Trophoblast cell (in vitro differentiated cells and primary cell): ENCODE results near the gene TBC1D22A.

Experiments
- DNase-seq, 2 donors: peaks; one replicate each; pipeline ENCODE4 v3.0.0-alpha.2; 2016
- H2AFZ ChIP-seq: 2 replicates; pipeline ENCODE4 v1.6.1; 2013; ENCODE audit warnings: low read length, moderate library complexity, mild to moderate bottlenecking; ENCODE audit not compliant: insufficient read depth, poor library complexity
- H2AK5ac ChIP-seq: 2 replicates; pipeline ENCODE4 v1.6.1; 2013; ENCODE audit warnings: mild to moderate bottlenecking, low read length
- H2BK120ac ChIP-seq: 2 replicates; pipeline ENCODE4 v1.6.1; 2013; ENCODE audit warnings: low read length, mild to moderate bottlenecking, moderate library complexity; ENCODE audit not compliant: insufficient read depth, poor library complexity
- H2BK12ac ChIP-seq: 2 replicates; pipeline ENCODE4 v1.6.1; 2013; ENCODE audit warnings: mild to moderate bottlenecking, low read length, moderate library complexity
- H2BK5ac ChIP-seq: 2 replicates; pipeline ENCODE4 v1.6.1; 2013; ENCODE audit warnings: low read length, low read depth, moderate library complexity, mild to moderate bottlenecking; ENCODE audit not compliant: poor library complexity
- H3K14ac ChIP-seq: 2 replicates; pipeline ENCODE4 v1.6.1; 2013; ENCODE audit warnings: mild to moderate bottlenecking, low read length
- H3K18ac ChIP-seq: 2 replicates; pipeline ENCODE4 v1.6.1; 2013; ENCODE audit warnings: mild to moderate bottlenecking, low read length
- H3K23ac ChIP-seq: 2 replicates; pipeline ENCODE4 v1.6.1; 2013; ENCODE audit warnings: low read length
- H3K27ac ChIP-seq: 2 replicates; pipeline ENCODE4 v1.5.1; 2013; ENCODE audit warnings: low read depth, mild to moderate bottlenecking, inconsistent platforms, low read length, moderate library complexity
- H3K27me3 ChIP-seq: 2 replicates; pipeline ENCODE4 v1.6.1; 2013; ENCODE audit warnings: inconsistent platforms, mild to moderate bottlenecking, low read length, moderate library complexity; ENCODE audit not compliant: insufficient read depth
- H3K36me3 ChIP-seq, 2 experiments: 1 replicate in 1 of 2; 2 replicates in 1 of 2; pipeline ENCODE4 v1.6.1; 2013; ENCODE audit warnings: low read length in 2 of 2, mild to moderate bottlenecking in 2 of 2, moderate library complexity in 1 of 2; ENCODE audit not compliant: insufficient read depth in 2 of 2, control insufficient read depth in 1 of 2
- H3K4ac ChIP-seq: 2 replicates; pipeline ENCODE4 v1.6.1; 2013; ENCODE audit warnings: low read depth, mild to moderate bottlenecking, low read length, moderate library complexity
- H3K4me1 ChIP-seq, 2 experiments: 1 replicate in 1 of 2; 2 replicates in 1 of 2; pipeline ENCODE4 v1.6.1; 2013; ENCODE audit warnings: low read length in 2 of 2, mild to moderate bottlenecking in 2 of 2, moderate library complexity in 1 of 2; ENCODE audit not compliant: insufficient read depth in 2 of 2, control insufficient read depth in 1 of 2
- H3K4me2 ChIP-seq: 2 replicates; pipeline ENCODE4 v1.6.1; 2013; ENCODE audit warnings: inconsistent platforms, mild to moderate bottlenecking, low read length, moderate library complexity
- H3K4me3 ChIP-seq: 2 replicates; pipeline ENCODE4 v1.5.1; 2013; ENCODE audit warnings: mild to moderate bottlenecking, low read depth, low read length, inconsistent platforms
- H3K79me1 ChIP-seq: one replicate; pipeline ENCODE4 v1.6.1; 2013; ENCODE audit warnings: low read length
- H3K79me2 ChIP-seq: 2 replicates; pipeline ENCODE4 v1.6.1; 2013; ENCODE audit warnings: low read length, mild to moderate bottlenecking; ENCODE audit not compliant: control insufficient read depth, insufficient read depth, poor library complexity
- H3K9ac ChIP-seq: 2 replicates; pipeline ENCODE4 v1.6.1; 2013; ENCODE audit warnings: mild to moderate bottlenecking, low read length
- H3K9me3 ChIP-seq: 2 replicates; pipeline ENCODE4 v1.6.1; 2013; ENCODE audit warnings: low read depth, mild to moderate bottlenecking, control low read depth, inconsistent platforms, low read length; ENCODE audit not compliant: insufficient read depth
- H4K12ac ChIP-seq: 2 replicates; pipeline ENCODE4 v1.6.1; 2013; ENCODE audit warnings: low read depth, mild to moderate bottlenecking, low read length, moderate library complexity
- H4K8ac ChIP-seq: 2 replicates; pipeline ENCODE4 v1.6.1; 2013; ENCODE audit warnings: low read depth, mild to moderate bottlenecking, low read length, moderate library complexity
- H4K91ac ChIP-seq: one replicate; pipeline ENCODE4 v1.6.1; 2013; ENCODE audit warnings: low read depth, mild to moderate bottlenecking, low read length, moderate library complexity
- WGBS: extraction: QIAGEN DNeasy Blood & Tissue Kit; methylation state at CpG from one replicate; pipeline ENCODE4 v1.1.7; 2013; ENCODE audit warnings: missing lambda C conversion rate; ENCODE audit not compliant: insufficient read length, insufficient coverage; ENCODE audit errors: extremely low coverage; 5-methylcytosine and 5-hydroxymethylcytosine counted together

The TBC1D22A gene

GRCh38 chr22:47005506-47006408 lies 243.3 kb downstream of the TBC1D22A start:
- 100% methylated on average over 1 of the region's 8 CpGs for WGBS
- Histone ChIP-seq H3K79me1 (no peaks in the 10 kb centered on the region), H4K8ac (no peak overlapping the region), H3K14ac (no peak overlapping the region), H3K4me1 (no peaks in the 10 kb centered on the region), H2BK5ac (no peak overlapping the region), H4K91ac (no peak overlapping the region), H3K4ac (no peak overlapping the region), H3K9ac (no peak overlapping the region), H3K79me2 (no peaks in the 10 kb centered on the region), H3K23ac (no peak overlapping the region), H3K27ac (no peak overlapping the region), H3K27me3 (no peaks in the 10 kb centered on the region), H3K36me3 (peaks cover 0 to 11% of the 10 kb centered on the region in 2 experiments), H2BK120ac (no peak overlapping the region), H3K4me3 (no peak overlapping the region), H3K18ac (no peak overlapping the region), H3K9me3 (peaks cover 5% of the 10 kb centered on the region), H2AFZ (no peak overlapping the region), H4K12ac (no peak overlapping the region), H2AK5ac (no peak overlapping the region), H3K4me2 (no peak overlapping the region), H2BK12ac (no peak overlapping the region)
- no peak for DNase-seq

GRCh38 chr22:47006433-47006832 lies 244.0 kb downstream of the TBC1D22A start:
- H3K4me2 ChIP-seq, result no peak overlapping the region
- no peak overlapping the region for H3K27ac ChIP-seq
- no peak overlapping the region for H4K12ac ChIP-seq
- H2BK12ac ChIP-seq, result no peak overlapping the region
- no peak overlapping the region for H4K91ac ChIP-seq
- H2BK120ac ChIP-seq, result no peak overlapping the region
- no peak overlapping the region for H2AFZ ChIP-seq
- H3K14ac ChIP-seq, result no peak overlapping the region
- H3K9me3 ChIP-seq, result peaks cover 5% of the 10 kb centered on the region
- no peak overlapping the region for H4K8ac ChIP-seq
- H3K36me3 ChIP-seq, result peaks cover 0 to 11% of the 10 kb centered on the region in 2 experiments
- WGBS, result no CpG with 5 or more reads among the region's 15 CpGs
- no peaks in the 10 kb centered on the region for H3K27me3 ChIP-seq
- H3K79me1 ChIP-seq, result no peaks in the 10 kb centered on the region
- no peak overlapping the region for H3K4ac ChIP-seq
- H3K9ac ChIP-seq, result no peak overlapping the region
- H2BK5ac ChIP-seq, result no peak overlapping the region
- H3K79me2 ChIP-seq, result no peaks in the 10 kb centered on the region
- no peak overlapping the region for H3K4me3 ChIP-seq
- no peak overlapping the region for H3K18ac ChIP-seq
- no peak overlapping the region for H2AK5ac ChIP-seq
- no peaks in the 10 kb centered on the region for H3K4me1 ChIP-seq
- no peak overlapping the region for H3K23ac ChIP-seq
- DNase-seq, result no peak

GRCh38 chr22:47006869-47007268 lies 244.4 kb downstream of the TBC1D22A start:
- no peak overlapping the region for H3K18ac ChIP-seq
- no peak for DNase-seq
- no peak overlapping the region for H3K4me2 ChIP-seq
- H2BK5ac ChIP-seq, result no peak overlapping the region
- no CpG with 5 or more reads among the region's 5 CpGs for WGBS
- H3K4me3 ChIP-seq, result no peak overlapping the region
- H3K79me1 ChIP-seq, result no peaks in the 10 kb centered on the region
- no peak overlapping the region for H2BK120ac ChIP-seq
- no peak overlapping the region for H4K91ac ChIP-seq
- no peak overlapping the region for H2AK5ac ChIP-seq
- H3K27me3 ChIP-seq, result no peaks in the 10 kb centered on the region
- no peak overlapping the region for H3K9ac ChIP-seq
- no peaks in the 10 kb centered on the region for H3K4me1 ChIP-seq
- H3K27ac ChIP-seq, result no peak overlapping the region
- peaks cover 5% of the 10 kb centered on the region for H3K9me3 ChIP-seq
- H3K4ac ChIP-seq, result no peak overlapping the region
- H3K79me2 ChIP-seq, result no peaks in the 10 kb centered on the region
- no peak overlapping the region for H4K8ac ChIP-seq
- peaks cover 0 to 11% of the 10 kb centered on the region in 2 experiments for H3K36me3 ChIP-seq
- H3K23ac ChIP-seq, result no peak overlapping the region
- no peak overlapping the region for H2AFZ ChIP-seq
- H4K12ac ChIP-seq, result no peak overlapping the region
- no peak overlapping the region for H2BK12ac ChIP-seq
- H3K14ac ChIP-seq, result no peak overlapping the region

GRCh38 chr22:47007496-47007895 lies 245.0 kb downstream of the TBC1D22A start:
- H4K12ac ChIP-seq, result no peak overlapping the region
- H3K18ac ChIP-seq, result no peak overlapping the region
- H4K91ac ChIP-seq, result no peak overlapping the region
- no peak overlapping the region for H3K14ac ChIP-seq
- H2BK120ac ChIP-seq, result no peak overlapping the region
- H3K27me3 ChIP-seq, result no peaks in the 10 kb centered on the region
- no peak overlapping the region for H2AK5ac ChIP-seq
- H3K4me3 ChIP-seq, result no peak overlapping the region
- H3K9me3 ChIP-seq, result peaks cover 5% of the 10 kb centered on the region
- H3K27ac ChIP-seq, result no peak overlapping the region
- DNase-seq, result no peak
- no peak overlapping the region for H3K4me2 ChIP-seq
- H3K79me1 ChIP-seq, result no peaks in the 10 kb centered on the region
- H3K79me2 ChIP-seq, result no peaks in the 10 kb centered on the region
- H3K36me3 ChIP-seq, result peaks cover 0 to 11% of the 10 kb centered on the region in 2 experiments
- WGBS, result no CpG with 5 or more reads among the region's 2 CpGs
- H3K9ac ChIP-seq, result no peak overlapping the region
- H3K23ac ChIP-seq, result no peak overlapping the region
- H3K4me1 ChIP-seq, result no peaks in the 10 kb centered on the region
- H2BK12ac ChIP-seq, result no peak overlapping the region
- H2BK5ac ChIP-seq, result no peak overlapping the region
- H4K8ac ChIP-seq, result no peak overlapping the region
- H3K4ac ChIP-seq, result no peak overlapping the region
- no peak overlapping the region for H2AFZ ChIP-seq
